Stimulated activated naive CD4-positive, alpha-beta T cell treated with Interleukin-2 at 50 U/mL for 16 hours (primary cell): Measurements from ENCODE around the gene LRWD1.
"Not testable (repeated sequence)": the region's sequence is repeated elsewhere in the genome, so short reads cannot be mapped to it uniquely, and the experiment has no call there.

Experiments used
- DNase-seq: peaks from one replicate; lab custom pipeline; 2025; lab: John Stamatoyannopoulos, UW

Gene LRWD1

DNA sequence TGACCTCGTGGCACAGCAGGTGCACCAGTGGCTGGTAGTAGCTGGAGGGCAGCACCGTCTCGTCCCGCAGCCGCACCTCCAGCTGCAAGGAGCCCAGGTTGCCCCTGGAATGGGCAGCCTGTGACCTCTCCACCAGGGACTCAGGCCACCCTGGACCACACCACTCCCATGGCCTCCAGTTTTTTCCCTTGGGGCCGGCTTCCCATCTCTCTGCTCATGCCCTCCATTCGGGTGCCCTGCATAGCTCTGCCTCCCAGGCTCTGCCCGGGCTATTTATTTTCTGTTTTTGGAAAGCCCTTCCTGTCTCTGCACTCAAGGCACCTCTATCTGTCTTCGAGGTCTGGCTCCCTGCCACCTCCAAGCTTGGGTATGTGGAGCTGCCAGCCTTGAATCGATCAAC is 32.1 kb downstream of the LRWD1 start:
- DNase-seq = not testable (repeated sequence)

DNA sequence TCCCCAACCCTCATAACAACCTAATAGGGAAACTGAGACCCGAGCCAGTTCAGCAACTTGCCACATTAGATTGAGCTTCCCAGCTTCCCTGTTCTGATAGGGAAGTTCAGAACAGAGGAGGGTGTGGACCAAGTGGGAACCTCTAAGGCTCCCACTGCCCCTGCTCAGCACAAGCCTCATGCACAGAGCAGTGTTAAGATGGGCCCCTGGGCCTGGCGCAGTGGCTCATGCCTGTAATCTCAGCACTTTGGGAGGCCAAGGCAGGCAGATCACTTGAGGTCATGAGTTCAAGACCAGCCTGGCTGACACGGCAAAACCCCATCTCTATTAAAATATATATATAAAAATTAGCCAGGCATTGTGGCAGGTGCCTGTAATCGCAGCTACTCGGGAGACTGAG is 32.5 kb downstream of the LRWD1 start:
- not testable (repeated sequence) for DNase-seq

DNA sequence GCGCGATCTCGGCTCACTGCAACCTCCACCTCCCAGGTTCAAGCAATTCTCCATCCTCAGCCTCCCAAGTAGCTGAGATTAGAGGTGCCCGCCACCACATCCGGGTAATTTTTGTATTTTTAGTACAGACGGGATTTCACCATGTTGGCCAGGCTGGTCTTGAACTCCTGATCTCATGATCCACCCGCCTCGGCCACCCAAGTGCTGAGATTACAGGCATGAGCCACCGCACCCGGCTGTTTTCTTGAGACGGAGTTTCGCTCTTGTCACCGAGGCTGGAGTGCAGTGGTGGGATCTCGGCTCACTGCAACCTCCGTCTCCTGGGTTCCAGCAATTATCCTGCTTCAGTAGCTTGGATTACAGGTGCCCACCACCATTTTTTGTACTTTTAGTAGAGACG is 33.5 kb downstream of the LRWD1 start:
- not testable (repeated sequence) for DNase-seq

DNA sequence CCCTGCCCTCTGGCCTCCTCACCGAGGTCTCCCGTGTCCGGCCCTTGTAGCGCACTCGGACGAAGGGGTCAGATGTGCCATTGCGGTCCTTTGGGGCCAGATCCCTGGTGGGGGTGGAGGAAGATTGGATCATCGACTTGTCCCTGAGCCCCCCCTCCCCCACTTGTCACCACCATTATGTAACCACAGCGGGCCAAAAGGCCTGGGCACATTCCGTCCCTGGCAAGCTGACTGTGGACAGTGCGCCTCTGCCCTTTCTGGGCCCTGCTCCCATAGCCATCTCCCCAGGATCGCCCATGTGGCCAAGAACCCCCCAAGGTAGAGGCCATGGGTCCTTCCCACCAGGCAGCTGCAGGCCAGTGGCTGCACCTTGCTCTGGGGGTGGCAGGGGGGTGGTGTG is 38.4 kb downstream of the LRWD1 start:
- not testable (repeated sequence) for DNase-seq

DNA sequence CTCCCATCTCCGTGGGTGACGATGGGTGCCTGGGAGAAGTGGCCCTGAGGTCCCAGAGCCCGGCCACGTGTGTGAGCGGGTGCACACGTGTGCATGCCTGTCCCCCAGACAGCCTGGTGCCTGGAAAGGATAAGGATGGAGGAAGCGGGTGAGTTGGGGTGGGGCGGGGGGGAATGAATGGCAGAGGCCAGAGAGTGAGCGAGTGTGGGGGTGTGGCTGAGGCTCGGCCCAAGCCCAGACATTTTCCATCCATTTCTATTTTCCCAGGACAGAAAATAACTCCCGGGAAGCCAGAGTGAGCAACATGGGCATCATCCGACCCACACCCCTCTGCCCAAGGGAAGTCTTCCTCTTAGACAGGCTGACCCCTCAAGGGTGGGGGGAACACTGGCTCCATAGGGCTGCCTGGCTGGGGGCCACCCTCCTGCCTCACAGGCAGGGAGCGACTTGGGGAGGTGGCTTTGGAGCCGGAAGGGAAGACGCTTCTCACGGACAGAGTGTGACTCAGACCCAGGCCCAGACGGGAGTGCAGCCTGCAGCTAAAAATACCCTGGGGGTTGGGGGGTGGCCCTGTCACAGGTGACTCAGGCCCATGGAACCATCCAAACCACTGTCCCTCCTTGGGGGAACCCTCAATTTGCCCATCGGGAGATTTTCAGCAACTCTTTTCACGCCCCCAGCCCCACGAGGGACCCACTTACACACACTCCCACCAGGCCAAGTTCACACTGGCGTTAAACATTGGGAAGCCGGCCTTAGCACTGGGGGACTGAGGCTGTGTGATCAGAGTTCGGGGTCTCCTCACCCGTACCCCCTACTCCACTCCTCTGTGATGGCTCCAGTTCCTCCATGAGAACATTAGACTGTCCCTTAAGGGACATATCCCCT is 40.8 kb downstream of the LRWD1 start:
- not testable (repeated sequence) for DNase-seq

DNA sequence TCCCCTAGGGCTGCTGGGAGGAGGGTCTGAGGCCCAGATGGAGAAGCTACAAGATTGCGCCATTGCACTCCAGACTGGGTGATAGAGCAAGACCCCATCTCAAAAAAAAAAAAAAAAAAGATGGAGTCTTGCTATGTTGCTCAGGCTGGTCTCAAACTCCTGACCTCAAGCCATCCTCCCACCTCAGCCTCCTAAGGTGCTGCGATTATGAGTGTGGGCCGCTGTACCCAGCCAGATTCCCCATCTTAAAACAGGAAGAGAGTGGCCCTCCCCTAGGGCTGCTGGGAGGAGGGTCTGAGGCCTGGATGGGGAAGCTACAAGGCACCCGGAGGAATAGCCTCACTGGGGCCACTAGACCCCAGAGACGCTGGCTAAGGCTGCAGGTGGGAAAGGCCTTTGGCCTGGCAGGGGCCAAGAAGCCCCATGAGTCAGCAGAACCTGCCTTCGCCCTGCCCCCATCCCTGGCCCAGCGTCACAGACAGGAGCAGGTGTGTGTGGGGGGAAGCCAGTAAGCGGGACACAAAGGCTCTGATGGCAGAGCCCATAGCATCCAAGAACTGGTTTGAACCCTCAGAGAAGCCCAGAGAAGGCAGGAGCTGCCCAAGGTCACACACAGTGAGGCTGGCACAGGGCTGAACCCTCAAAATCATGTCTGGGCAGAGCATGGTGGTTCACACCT is 42.8 kb downstream of the LRWD1 start:
- DNase-seq = not testable (repeated sequence)

DNA sequence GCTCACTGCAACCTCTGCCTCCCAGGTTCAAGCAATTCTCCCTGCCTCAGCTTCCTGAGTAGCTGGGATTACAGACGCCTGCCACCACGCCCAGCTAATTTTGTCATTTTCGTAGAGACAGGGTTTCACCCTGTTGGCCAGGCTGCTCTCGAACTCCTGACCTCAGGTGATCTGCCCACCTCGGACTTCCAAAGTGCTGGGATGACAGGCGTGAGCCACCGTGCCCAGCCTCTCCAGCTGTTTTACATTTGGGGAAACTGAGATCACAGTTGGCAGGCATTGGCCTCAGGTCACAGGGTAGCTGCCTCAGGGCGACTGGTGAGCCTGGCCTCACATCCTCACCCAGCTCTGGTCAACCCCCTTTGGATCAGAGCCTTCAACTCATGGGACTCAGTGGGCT is 45.8 kb downstream of the LRWD1 start:
- not testable (repeated sequence) for DNase-seq

DNA sequence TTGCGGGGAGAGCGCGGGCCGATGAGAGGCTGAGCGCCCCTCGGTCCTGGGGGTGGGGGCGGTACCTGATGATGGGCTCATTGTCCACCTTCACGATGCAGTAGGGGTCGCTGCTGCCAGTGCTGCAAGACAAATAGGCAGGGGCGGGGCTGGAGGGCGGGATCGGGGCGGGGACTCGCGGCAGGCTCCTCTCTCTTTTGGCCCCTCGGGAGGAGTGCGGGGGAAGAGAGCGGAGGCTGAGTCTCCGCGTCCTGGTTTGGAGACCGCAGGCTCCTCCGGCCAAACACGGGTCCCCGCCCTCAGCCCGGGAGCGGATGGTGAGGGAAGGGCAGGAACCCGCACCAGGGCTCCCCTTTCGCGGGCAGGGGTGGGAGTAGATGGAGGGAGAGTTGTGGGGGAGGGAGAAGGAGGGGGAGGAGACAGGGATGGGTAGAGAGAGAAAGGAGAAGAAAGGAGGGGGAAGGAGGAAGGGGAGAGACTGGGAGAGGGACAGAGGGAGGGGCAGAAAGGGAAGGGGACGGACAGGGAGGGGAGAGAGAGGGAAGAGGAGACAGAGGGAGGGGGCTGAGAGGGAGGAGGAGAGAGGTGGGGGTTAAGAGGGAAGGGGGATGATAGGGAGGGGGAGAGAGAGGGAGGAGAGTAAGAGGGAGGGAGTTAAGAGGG is 47.2 kb downstream of the LRWD1 start:
- DNase-seq = not testable (repeated sequence)

DNA sequence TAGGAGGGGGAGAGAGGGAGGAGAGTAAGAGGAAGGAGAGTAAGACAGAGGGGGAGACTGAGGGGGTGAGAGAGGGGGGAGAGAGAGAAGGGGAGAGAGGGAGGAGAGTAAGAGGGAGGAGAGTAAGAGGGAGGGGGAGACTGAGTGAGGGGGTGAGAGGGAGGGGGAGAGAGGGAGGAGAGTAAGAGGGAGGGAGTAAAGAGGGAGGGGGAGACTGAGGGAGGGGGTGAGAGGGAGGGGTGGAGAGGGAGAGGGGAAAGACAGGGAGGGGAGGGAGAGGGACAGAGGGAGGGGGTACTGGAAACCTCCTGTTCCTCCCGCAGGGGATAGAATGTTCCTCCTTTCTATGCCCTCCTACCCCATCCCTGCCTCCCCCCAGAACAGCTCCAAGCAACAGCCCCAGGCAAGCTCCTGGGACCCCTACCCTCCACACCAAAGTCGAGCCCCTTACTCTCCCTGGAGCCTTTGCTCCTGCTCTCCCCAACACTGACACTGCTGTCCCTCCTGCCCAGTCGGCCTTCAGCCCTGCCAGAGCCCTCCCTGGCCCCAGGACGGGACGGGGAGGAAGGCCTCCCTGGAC is 47.9 kb downstream of the LRWD1 start:
- DNase-seq = not testable (repeated sequence)

DNA sequence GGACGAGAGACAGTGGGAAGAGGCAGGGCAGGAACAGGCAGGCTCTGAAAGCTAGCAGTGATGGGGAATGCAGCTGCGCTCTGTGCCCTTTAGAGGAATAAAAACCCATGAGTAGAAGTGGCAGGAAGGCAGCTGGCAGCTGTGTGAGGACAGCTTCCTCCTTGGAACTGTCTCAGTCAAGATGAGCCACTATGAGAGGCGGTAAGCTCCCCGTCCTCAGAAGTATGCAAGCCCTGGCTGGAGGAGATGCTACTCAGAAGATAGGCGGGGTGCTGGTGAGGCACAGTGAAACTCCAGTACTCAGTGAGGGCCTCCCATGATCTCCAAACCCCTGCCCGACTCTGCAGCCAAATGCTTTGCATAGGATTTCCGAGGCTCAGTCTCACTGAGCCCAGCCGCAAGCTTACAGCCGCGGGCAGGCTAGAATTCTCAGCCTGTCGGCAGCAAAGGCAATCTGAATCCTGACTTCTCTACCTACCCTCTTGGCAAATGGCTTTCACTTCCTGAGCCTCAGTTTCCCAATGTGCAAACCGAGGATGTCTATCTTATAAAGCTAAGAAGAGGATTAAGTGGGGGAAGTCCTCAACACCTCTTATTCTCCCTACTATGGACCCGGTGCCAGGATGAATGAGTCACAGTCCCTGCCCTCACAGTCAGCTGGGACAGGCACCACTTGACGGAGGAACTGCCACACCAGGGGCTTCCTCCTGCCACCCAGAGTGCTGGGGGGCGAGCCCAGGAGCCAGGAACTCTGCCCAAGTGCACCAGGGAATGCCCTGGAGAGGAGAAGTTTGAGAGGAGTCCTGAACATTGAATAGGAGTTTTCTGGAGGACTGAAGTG is 50.3 kb downstream of the LRWD1 start:
- DNase-seq = not testable (repeated sequence)

DNA sequence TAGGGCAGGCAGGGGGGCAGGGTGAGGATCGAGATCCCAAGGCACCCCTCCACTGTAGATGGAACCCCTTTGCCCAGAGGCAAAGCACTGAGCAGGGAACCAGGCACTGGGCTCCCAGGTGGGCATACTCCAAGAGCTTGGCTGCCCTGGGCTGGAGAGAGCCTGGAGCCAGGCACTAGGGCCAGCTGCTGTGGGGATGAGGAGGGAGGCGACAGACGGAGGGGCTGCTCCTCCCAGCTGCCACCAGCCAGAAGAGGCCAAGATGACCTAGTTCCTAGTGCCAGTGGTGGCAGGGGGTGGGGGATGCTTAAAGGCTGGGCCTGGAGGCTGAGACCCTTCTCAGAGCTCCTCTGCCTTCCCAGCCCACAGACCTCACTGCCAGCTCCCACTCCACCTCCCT is 51.1 kb downstream of the LRWD1 start:
- DNase-seq = not testable (repeated sequence)

DNA sequence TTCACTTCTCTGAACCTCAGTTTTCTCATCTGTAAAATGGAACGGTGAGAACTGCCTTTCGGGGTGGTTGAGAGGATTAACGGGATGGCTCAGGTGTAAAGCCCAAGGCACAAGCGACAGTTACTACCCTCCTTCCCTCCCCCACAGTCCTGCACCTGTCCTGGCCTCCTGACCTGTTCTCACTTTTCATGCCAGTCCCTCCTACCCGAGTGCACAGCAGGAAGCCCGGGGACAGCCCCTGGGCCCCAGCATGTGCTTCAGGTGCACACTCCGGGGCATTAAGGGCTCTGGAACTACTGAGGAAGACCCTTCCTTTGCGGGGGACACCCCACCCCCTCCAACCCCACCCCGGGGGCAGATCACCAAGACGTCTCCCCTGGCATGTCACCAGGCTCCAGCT is 52.2 kb downstream of the LRWD1 start:
- not testable (repeated sequence) for DNase-seq

DNA sequence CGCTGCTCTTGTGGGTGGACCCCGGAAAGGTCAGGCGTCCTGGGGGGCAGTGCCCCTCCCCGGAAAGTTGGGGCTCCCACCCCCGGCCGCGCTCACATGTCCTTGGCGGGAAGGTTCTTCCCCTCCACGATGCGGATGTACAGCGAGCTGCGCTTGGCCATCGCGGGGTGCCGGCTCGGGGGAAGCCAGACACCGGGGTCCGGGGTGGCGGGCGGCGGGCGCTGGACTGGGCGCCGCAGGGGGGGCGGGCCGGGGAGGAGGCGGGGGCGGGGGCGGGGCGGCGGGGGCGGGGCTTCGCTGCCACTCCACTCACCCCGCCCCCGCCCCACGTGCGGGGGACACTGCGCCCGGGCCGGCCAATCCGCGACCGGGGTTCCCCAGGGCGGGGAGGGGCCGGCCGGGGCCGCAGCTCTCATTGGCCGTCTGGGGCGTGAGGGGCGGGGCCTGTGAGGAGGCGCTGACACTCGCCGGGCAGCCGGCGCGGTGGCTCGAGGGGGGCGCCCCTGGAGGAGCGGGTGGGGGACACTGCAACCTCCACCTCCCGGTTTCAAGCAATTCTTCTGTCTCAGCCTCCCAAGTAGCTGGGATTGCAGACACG is 52.9 kb downstream of the LRWD1 start, which contains the start of gene RASA4B:
Gene RASA4B (minus strand): TSS at position 228 of the 598 bp plus-strand sequence. CDS start 67 bp downstream, at position 161.
- DNase-seq = not testable (repeated sequence)

DNA sequence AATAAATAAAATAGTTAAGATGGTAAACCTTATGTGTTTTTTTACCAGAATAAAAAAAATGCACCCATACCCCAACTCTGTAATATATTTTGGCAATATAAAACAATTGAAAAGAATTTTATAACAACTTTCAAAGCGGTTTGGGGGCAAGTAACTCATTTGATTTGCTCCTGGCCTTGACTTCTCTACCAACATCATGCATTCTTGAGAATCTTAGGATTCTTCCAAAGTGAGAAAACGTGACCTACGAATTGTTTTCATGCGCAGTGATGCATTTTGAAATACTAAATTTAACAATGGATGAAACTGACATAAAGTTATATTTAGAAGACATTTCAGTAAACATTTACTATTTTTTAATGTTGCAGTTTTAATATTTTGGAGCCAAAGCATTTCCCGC is 56.0 kb downstream of the LRWD1 start:
- not testable (repeated sequence) for DNase-seq
